ENCODE measurements around the gene OBSCN.

OBSCN gene

GRCh38 chr1:228293393-228293792 lies 85.5 kb downstream of the OBSCN start:
- DNase-seq = no peak

GRCh38 chr1:228293816-228294500 lies 86.1 kb downstream of the OBSCN start:
- DNase-seq = no peak

- no peak for DNase-seq
Observed at GRCh38 chr1:228294717-228295116, 86.9 kb downstream of the OBSCN start.

- DNase-seq = no peak
Observed at GRCh38 chr1:228295201-228295600, 87.4 kb downstream of the OBSCN start.

GRCh38 chr1:228295981-228296380 lies 88.1 kb downstream of the OBSCN start:
- no peak for DNase-seq

- DNase-seq = no peak
Observed at GRCh38 chr1:228297242-228297641, 89.4 kb downstream of the OBSCN start.

- no peak for DNase-seq
Observed at GRCh38 chr1:228297822-228298221, 90.0 kb downstream of the OBSCN start.

GRCh38 chr1:228298471-228298870 lies 90.6 kb downstream of the OBSCN start:
- no peak for DNase-seq

- DNase-seq = no peak
Observed at GRCh38 chr1:228299211-228299610, 91.4 kb downstream of the OBSCN start.

- DNase-seq = no peak
Observed at GRCh38 chr1:228299901-228300300, 92.1 kb downstream of the OBSCN start.

GRCh38 chr1:228302086-228302485 lies 94.2 kb downstream of the OBSCN start:
- no peak for DNase-seq

- DNase-seq = no peak
Observed at GRCh38 chr1:228303596-228303995, 95.8 kb downstream of the OBSCN start.

GRCh38 chr1:228304225-228304624 lies 96.4 kb downstream of the OBSCN start:
- DNase-seq = no peak

- no peak for DNase-seq
Observed at GRCh38 chr1:228304766-228305395, 97.0 kb downstream of the OBSCN start.

- DNase-seq = no peak
Observed at GRCh38 chr1:228305721-228306152, 97.9 kb downstream of the OBSCN start.

GRCh38 chr1:228306275-228307217 lies 98.7 kb downstream of the OBSCN start:
- DNase-seq = no peak

GRCh38 chr1:228307218-228308023 lies 99.6 kb downstream of the OBSCN start:
- DNase-seq = no peak

GRCh38 chr1:228308085-228308601 lies 100.3 kb downstream of the OBSCN start:
- DNase-seq = no peak

- DNase-seq = no peak
Observed at GRCh38 chr1:228308628-228309325, 100.9 kb downstream of the OBSCN start.

- DNase-seq = no peak
Observed at GRCh38 chr1:228309326-228310067, 101.7 kb downstream of the OBSCN start.

- no peak for DNase-seq
Observed at GRCh38 chr1:228310162-228310792, 102.4 kb downstream of the OBSCN start.
